ENCODE data around the gene SIVA1.

Gene SIVA1

GRCh38 chr14:104784846-104785707, 32.1 kb downstream of the SIVA1 start:
- TF ChIP-seq, protein P1, sequence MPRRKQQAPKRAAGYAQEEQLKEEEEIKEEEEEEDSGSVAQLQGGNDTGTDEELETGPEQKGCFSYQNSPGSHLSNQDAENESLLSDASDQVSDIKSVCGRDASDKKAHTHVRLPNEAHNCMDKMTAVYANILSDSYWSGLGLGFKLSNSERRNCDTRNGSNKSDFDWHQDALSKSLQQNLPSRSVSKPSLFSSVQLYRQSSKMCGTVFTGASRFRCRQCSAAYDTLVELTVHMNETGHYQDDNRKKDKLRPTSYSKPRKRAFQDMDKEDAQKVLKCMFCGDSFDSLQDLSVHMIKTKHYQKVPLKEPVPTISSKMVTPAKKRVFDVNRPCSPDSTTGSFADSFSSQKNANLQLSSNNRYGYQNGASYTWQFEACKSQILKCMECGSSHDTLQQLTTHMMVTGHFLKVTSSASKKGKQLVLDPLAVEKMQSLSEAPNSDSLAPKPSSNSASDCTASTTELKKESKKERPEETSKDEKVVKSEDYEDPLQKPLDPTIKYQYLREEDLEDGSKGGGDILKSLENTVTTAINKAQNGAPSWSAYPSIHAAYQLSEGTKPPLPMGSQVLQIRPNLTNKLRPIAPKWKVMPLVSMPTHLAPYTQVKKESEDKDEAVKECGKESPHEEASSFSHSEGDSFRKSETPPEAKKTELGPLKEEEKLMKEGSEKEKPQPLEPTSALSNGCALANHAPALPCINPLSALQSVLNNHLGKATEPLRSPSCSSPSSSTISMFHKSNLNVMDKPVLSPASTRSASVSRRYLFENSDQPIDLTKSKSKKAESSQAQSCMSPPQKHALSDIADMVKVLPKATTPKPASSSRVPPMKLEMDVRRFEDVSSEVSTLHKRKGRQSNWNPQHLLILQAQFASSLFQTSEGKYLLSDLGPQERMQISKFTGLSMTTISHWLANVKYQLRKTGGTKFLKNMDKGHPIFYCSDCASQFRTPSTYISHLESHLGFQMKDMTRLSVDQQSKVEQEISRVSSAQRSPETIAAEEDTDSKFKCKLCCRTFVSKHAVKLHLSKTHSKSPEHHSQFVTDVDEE (CRISPR knock-in tag; IDR thresholded peaks at IDR 0.05): no peak
- no peak for TF ChIP-seq CREB5 (CRISPR knock-in tag; IDR thresholded peaks at IDR 0.05; ENCODE audit: low read depth)
- TF ChIP-seq BACH2 (CRISPR knock-in tag; IDR thresholded peaks at IDR 0.05; ENCODE audit: borderline replicate concordance): no peak
- TF ChIP-seq ARNTL (CRISPR knock-in tag; IDR thresholded peaks at IDR 0.05; ENCODE audit: borderline replicate concordance, low read depth): no peak
- TF ChIP-seq, protein P2, sequence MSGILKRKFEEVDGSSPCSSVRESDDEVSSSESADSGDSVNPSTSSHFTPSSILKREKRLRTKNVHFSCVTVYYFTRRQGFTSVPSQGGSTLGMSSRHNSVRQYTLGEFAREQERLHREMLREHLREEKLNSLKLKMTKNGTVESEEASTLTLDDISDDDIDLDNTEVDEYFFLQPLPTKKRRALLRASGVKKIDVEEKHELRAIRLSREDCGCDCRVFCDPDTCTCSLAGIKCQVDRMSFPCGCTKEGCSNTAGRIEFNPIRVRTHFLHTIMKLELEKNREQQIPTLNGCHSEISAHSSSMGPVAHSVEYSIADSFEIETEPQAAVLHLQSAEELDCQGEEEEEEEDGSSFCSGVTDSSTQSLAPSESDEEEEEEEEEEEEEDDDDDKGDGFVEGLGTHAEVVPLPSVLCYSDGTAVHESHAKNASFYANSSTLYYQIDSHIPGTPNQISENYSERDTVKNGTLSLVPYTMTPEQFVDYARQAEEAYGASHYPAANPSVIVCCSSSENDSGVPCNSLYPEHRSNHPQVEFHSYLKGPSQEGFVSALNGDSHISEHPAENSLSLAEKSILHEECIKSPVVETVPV (CRISPR knock-in tag; IDR thresholded peaks at IDR 0.05): no peak
- no peak for TF ChIP-seq ESRRG (CRISPR knock-in tag; IDR thresholded peaks at IDR 0.05)
- TF ChIP-seq, protein P3, sequence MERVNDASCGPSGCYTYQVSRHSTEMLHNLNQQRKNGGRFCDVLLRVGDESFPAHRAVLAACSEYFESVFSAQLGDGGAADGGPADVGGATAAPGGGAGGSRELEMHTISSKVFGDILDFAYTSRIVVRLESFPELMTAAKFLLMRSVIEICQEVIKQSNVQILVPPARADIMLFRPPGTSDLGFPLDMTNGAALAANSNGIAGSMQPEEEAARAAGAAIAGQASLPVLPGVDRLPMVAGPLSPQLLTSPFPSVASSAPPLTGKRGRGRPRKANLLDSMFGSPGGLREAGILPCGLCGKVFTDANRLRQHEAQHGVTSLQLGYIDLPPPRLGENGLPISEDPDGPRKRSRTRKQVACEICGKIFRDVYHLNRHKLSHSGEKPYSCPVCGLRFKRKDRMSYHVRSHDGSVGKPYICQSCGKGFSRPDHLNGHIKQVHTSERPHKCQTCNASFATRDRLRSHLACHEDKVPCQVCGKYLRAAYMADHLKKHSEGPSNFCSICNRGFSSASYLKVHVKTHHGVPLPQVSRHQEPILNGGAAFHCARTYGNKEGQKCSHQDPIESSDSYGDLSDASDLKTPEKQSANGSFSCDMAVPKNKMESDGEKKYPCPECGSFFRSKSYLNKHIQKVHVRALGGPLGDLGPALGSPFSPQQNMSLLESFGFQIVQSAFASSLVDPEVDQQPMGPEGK (CRISPR knock-in tag; IDR thresholded peaks at IDR 0.05; ENCODE audit: borderline replicate concordance): no peak
- no peak for TF ChIP-seq ISL1 (CRISPR knock-in tag; IDR thresholded peaks at IDR 0.05)
- no peak for TF ChIP-seq TCF4 (CRISPR knock-in tag; IDR thresholded peaks at IDR 0.05; ENCODE audit: borderline replicate concordance)
- TF ChIP-seq GLIS3 (CRISPR knock-in tag; IDR thresholded peaks at IDR 0.05): no peak
- TF ChIP-seq ZNF565 (CRISPR knock-in tag; conservative IDR thresholded peaks at IDR 0.05; ENCODE audit: low read depth): no peak
- TF ChIP-seq PPARA (CRISPR knock-in tag; IDR thresholded peaks at IDR 0.05; ENCODE audit: borderline replicate concordance): no peak
- TF ChIP-seq RARB (CRISPR knock-in tag; IDR thresholded peaks at IDR 0.05): no peak
- no peak for TF ChIP-seq ZFP30 (CRISPR knock-in tag; IDR thresholded peaks at IDR 0.05)
- no peak for TF ChIP-seq ZNF70 (CRISPR knock-in tag; IDR thresholded peaks at IDR 0.05)
- TF ChIP-seq CSDC2 (CRISPR knock-in tag; IDR thresholded peaks at IDR 0.05): no peak
- TF ChIP-seq TOX (CRISPR knock-in tag; IDR thresholded peaks at IDR 0.05; ENCODE audit: borderline replicate concordance): no peak
- TF ChIP-seq, protein P4, sequence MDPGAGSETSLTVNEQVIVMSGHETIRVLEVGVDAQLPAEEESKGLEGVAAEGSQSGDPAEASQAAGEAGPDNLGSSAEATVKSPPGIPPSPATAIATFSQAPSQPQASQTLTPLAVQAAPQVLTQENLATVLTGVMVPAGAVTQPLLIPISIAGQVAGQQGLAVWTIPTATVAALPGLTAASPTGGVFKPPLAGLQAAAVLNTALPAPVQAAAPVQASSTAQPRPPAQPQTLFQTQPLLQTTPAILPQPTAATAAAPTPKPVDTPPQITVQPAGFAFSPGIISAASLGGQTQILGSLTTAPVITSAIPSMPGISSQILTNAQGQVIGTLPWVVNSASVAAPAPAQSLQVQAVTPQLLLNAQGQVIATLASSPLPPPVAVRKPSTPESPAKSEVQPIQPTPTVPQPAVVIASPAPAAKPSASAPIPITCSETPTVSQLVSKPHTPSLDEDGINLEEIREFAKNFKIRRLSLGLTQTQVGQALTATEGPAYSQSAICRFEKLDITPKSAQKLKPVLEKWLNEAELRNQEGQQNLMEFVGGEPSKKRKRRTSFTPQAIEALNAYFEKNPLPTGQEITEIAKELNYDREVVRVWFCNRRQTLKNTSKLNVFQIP (CRISPR knock-in tag; IDR thresholded peaks at IDR 0.05; ENCODE audit: borderline replicate concordance, low read depth): no peak
- no peak for TF ChIP-seq ZNF8 (CRISPR knock-in tag; IDR thresholded peaks at IDR 0.05)
- TF ChIP-seq ZC3H10 (CRISPR knock-in tag; IDR thresholded peaks at IDR 0.05): no peak
- ATAC-seq: no peak

DNA sequence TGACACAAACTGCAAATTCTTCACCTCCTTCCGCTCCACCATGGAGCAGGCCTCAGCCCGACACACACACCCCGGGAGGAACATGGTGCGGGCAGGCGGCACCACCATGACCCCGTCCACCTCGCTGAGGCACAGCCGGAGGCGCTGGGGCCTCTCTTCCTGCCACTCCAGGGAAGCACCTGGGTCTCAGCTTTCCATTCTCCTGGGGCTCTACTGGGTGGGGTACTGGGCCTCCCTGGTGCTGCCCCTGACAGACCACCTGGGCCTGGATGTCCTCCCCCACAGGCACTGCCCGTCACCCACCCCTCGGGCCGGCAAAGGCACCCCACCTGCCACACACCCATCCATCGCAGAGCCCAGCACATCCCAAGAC, 32.7 kb downstream of the SIVA1 start:
- TF ChIP-seq RARB (CRISPR knock-in tag; IDR thresholded peaks at IDR 0.05) (no peak), TOX (CRISPR knock-in tag; IDR thresholded peaks at IDR 0.05; ENCODE audit: borderline replicate concordance) (no peak), ESRRG (CRISPR knock-in tag; IDR thresholded peaks at IDR 0.05) (no peak), ZFP30 (CRISPR knock-in tag; IDR thresholded peaks at IDR 0.05) (no peak), ZNF70 (CRISPR knock-in tag; IDR thresholded peaks at IDR 0.05) (no peak), PPARA (CRISPR knock-in tag; IDR thresholded peaks at IDR 0.05; ENCODE audit: borderline replicate concordance) (no peak), ZNF565 (CRISPR knock-in tag; conservative IDR thresholded peaks at IDR 0.05; ENCODE audit: low read depth) (no peak), BACH2 (CRISPR knock-in tag; IDR thresholded peaks at IDR 0.05; ENCODE audit: borderline replicate concordance) (no peak), ZC3H10 (CRISPR knock-in tag; IDR thresholded peaks at IDR 0.05) (no peak)
- TF ChIP-seq, protein P3 (CRISPR knock-in tag; IDR thresholded peaks at IDR 0.05; ENCODE audit: borderline replicate concordance): no peak
- TF ChIP-seq, protein P1 (CRISPR knock-in tag; IDR thresholded peaks at IDR 0.05): no peak
- no peak for ATAC-seq

Measured in SK-N-SH treated with all-trans-retinoic acid at 6 μM for 48 hours (cell line).